GM18502 (cell line): ENCODE measurements around the gene CCSER2.
A peak's percentile ranks its signal among the peaks of the same experiment; 100 is the strongest.
"Not testable (repeated sequence)": the region's sequence is repeated elsewhere in the genome, so short reads cannot be mapped to it uniquely, and the experiment has no call there.

Experiments used
- ATAC-seq: cut with Tn5 transposase; IDR thresholded peaks from one replicate; pipeline ENCODE4 v1.9.1; 2021; ENCODE audit warnings: mild to moderate bottlenecking; ENCODE audit not compliant: unreplicated experiment, poor library complexity

Gene CCSER2

DNA sequence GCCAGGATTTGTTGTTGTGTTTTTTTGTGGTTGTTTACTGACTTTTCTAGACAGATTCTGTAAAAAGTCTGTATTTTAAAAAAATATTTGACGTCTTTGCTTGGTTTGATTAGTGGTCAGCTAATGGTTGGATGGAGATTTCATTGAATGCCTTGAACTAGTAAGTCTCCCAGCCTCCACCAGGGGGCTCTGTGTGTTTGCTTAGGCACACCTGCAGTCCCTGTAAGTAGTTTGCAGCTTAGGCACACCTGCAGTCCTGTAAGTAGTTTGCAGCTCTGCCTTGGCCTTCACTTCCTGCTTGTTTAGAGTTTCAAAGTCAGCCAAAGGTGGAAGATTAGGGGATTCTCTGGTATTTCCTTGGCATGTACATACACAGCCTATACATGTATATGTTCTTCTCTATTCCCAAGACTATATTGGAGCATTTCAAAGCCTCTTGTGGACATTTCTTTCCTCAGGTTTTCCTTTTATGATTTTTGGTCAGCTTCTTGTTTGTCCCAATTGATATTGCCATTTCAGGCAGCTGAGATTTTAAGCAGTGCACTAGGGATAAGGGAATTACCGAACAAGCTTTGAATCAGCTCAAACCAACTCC, 101.6 kb downstream of the CCSER2 start:
- ATAC-seq = peak; percentile 98

DNA sequence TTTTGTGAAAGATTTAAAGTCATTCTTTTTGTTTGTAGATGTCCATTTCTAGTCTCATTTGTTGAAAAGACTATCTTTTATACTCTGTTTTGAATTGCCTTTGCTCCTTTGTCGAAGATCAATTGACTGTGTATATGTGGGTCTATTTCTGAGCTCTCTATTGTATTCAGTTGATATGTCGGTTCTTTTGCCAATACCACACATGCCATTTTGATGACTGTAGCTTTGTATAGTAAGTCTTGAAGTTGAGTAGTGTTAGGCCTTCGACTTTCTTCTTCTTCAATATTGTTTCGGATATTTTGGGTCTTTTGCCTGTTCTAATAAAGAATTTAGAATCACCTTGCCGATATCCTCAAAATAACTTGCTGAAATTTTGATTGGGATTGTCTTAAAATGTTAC, 104.5 kb downstream of the CCSER2 start:
- ATAC-seq = no peak

DNA sequence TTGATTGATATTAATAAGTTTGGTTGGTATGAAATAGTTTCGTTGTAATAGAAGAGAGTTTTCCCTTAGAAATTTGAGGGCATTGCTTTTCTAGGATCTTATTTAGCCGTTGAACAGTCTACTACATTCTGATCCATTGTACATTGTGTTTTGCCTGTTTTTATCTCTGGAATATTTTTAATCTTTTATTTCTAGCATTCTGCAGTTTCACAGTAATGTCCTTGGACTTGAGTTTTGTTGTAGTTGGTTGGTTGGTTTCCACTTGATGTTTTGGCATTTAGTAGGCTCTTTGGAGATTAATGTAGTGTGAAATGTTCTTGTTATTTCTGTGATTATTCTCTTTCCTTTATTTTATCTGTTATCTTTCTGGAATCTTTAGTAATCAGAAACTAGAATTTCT, 112.4 kb downstream of the CCSER2 start:
- no peak for ATAC-seq

DNA sequence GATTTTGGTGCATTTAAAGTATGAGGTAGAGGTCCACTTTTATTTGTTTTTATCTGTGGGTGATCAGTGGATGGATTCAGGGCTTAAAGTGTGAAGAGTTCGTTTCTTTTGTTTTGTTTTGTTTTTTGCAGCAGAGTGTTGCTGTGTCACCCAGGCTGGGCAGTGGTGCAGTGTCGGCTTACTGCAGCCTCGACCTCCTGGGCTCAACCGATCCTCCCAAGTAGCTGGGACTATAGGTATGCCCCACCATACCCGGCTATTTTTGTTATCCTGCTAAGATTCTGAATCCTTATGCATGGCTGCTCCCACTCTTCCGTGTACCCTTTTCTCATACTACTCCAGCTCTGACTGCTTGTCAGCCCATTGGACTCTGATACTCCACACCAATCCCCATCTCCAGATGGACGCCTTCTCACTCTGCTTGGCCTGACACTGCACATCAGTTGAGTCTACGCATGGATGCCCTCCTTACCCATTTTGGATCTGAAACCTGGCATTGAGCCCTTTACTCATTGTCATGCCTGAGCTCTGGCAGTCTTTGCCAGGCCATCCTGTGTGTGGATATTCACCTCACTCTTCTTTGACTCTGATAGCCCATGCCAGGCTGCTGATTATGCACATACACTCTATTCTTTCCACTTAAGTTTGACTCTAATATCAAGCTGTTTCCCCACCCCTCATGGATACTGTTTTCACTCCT, 119.5 kb downstream of the CCSER2 start:
- ATAC-seq = no peak

DNA sequence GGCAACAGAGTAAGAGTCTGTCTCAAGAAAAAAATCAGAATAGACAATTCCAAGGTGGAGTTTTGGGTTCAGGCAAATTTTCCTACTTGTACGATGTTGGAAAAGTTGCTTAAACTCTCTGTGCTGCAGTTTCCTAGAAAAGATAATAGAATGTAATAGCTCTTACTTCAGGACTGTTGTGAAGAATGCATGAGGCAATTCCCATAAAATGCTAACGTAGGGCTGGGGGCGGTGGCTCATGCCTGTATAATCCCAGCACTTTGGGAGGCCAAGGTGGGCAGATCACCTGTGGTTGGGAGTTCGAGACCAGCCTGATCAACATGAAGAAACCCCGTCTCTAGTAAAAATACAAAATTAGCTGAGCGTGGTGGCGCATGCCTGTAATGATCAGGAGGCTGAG, 121.0 kb downstream of the CCSER2 start:
- not testable (repeated sequence) for ATAC-seq

DNA sequence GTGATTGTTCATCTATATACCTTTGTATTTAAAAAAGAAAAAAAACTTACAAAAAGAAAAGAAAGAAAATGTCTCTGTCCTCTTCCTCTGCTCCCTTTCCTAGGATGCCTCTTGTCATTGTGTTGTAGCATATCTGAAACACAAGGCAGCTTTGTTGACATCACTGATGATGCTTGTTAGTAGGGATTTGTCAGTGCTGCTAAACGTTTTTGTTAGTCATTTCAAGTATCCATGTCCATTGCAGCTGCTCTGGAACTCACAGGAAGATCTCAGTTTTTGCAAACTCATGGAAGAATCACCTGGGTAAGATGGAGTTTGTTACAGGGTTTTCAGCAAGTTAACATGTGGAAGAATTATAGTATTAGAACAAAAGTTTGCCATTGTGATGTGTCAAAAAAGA, 123.6 kb downstream of the CCSER2 start:
- ATAC-seq = no peak

DNA sequence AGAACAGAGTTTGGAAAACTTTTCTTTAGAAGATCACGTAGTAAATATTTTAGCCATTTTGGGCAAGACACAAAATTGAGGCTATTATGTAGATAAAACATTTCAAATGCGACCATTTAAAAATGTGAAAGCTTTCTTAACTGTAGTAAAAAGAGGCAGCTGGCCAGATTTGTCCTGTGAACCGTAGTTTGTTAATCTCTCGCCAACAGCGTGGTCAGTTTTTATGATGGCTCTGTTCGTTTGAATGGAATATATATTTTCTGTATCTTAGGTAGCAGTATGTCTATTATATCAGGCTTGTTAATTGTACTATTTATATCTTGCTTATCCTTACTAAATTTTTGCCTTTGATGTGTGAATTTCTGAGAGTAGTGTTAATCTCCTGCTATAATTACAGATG, 124.9 kb downstream of the CCSER2 start:
- no peak for ATAC-seq

DNA sequence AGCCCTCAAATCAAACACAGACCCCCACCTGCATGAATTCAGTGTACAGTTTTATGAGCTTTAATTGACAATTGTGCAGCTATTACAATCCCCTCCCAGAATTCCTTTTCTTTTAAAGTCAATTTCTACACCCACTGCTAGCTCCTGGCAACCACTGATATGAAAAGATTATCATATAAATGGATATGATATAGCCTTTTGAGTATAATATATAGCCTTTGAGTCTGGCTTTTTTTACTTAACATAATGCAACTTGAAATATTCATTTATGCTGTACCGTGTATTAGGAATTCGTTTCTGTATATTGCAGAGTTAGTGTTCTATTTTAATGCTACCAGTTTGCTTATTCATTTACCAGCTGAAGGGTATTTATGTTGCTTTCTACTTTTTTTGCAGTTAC, 127.7 kb downstream of the CCSER2 start:
- no peak for ATAC-seq

DNA sequence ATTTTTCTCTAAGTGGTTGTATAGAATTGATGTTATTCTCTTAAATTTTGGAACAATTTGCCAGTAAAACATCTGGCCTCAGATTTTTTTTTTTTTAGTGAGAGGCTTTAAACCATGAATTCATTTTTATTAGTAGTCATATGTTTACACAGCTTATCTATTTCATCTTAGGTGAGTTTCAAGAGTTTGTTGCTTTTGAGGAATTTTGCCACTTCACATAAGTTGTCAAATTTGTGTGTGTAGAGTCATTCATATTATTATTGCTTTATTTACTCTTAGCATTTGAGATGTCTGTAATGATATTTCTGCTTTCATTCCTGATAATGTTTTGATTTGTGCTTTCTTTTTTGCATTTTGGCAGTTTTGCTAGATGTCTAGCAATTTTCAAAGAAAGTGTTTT, 132.1 kb downstream of the CCSER2 start:
- no peak for ATAC-seq

DNA sequence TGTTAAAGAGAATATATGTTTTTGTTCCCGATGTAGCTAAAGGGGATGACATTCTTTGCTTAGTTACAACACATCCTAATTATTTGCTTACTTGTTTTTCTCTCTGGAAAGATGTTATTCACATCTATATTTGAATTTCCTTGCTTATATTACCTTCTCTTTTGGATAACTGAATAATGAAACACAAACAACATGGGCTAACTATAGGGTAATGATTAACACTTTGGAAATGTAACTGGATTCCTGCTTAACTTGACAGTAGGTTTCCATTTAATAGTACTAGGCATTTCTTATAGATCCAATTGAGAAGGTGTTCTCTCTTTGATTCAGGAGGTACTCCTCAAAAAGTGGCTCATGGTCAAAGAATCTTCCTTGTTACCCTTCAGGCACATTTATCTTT, 141.1 kb downstream of the CCSER2 start:
- ATAC-seq = no peak

DNA sequence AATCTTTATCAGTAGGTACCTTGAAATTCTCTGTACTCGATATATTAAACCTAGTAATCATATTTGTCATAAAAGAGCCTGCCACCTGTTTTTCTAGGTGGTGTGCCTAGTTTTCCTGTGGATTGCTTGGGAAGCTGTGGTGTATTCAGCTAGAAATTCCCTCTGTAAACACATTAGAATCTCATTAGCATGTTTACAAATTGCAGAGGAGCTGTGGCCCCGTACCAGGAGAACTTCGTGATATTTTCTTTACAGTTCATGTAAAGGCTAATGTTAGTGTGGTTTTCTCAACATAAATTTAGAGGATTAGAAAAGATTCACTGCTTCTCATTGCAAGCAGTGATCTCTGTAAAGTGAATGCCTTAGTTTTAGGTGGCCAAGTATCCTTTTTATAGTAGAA, 144.7 kb downstream of the CCSER2 start:
- no peak for ATAC-seq

DNA sequence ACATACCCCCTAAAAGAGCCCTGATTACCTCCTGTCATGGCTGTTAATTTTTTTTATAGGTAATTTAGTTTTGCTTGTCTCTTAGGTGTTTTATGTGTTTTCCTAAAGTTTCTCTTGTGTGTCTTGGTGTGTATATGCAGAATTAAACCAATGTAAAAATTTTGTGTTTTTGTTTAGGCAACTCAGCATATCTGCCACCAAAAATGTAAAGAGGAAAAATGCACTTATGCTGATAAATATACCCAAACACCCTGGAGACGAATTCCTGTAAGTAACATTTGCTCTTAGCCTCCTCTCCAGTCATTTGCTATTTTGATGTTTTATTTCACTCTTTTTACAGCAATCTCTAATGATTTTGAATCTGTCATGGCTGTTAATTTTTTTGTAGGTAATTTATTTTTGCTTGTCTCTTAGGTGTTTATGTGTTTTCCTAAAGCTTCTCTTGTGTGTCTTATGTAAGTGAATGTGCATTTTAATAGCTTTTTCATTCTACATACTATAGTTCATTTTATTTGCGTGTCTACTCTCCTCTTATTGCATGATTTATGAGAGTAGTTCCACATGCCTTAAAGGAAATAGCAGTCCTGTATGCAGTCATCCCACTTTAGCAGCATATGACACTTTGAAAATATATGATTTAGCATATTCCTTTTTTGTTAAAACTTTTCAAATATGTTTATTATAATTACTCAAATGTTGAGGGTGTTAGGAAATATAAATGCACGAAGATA, 149.2 kb downstream of the CCSER2 start:
- ATAC-seq = no peak

DNA sequence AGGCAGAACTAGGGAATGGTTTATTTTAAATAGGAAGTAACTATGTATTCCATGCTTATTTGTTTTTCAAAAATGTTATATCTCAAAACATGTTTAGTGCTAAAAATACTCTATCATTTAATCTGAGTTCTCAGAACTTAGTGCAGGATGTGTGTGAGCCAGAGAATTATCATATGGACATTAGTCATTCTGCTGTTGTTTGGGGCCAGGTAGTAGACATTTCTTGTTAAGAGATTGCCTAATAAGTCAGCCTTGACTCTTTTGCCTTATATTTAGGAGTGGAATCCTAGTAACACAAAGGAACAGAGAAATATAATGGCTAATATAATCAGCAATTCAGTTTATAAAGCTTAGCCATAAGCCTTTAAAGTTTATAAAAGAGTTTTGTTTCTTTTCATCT, 149.8 kb downstream of the CCSER2 start:
- ATAC-seq = no peak

DNA sequence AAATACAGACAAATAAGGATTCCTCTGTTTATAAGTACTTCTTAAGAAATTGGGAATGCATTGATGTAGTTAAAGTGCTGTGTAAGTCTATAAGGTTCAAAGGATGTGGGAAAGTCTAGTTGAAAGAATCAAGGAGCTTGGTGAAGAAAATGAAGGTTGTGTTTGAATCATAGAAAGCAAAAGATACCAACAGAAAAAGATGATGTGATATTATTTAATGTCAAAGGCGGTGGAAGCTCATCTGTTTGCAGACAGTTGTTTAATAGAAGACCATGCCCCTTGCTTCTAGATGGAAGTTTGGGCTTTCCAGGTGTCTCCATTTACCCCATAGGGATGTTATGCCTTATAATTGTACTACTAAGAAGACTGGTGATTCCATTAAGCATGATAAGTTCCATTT, 150.3 kb downstream of the CCSER2 start:
- ATAC-seq = no peak

DNA sequence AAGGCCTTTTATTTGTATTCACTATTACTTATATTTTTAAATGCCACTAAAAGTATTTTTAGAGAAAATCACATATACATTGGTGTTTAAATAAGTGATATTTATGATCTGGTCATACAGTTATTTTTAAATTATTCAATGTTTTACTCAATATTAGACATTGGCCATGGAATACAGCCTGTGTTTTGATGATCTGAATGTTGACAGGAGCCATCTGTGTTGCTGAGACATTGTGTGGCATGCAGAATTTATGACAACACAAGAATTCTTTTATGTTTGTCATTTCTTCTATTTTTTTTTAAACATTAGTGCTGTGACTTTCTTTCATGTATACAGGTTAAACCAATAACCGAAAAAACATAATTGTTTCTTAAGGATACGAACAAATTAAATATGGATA, 156.2 kb downstream of the CCSER2 start:
- no peak for ATAC-seq

DNA sequence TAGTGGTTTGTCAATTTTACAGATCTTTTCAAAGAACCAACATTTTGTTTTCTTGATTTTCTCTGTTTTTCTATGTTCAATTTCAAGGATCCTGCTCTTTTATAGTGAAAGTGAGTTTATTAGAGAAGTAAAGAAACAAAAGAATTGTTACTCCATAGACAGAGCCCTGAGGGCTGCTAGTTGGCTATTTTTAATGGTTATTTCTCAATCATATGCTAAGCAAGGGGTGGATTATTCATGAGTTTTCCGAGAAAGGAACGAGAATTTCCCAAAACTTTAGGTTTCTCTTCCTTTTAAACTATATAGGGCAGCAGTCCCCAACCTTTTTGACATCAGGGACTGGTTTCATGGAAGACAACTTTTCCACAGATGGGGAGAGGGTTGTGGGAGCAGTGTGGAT, 165.0 kb downstream of the CCSER2 start:
- ATAC-seq = no peak

DNA sequence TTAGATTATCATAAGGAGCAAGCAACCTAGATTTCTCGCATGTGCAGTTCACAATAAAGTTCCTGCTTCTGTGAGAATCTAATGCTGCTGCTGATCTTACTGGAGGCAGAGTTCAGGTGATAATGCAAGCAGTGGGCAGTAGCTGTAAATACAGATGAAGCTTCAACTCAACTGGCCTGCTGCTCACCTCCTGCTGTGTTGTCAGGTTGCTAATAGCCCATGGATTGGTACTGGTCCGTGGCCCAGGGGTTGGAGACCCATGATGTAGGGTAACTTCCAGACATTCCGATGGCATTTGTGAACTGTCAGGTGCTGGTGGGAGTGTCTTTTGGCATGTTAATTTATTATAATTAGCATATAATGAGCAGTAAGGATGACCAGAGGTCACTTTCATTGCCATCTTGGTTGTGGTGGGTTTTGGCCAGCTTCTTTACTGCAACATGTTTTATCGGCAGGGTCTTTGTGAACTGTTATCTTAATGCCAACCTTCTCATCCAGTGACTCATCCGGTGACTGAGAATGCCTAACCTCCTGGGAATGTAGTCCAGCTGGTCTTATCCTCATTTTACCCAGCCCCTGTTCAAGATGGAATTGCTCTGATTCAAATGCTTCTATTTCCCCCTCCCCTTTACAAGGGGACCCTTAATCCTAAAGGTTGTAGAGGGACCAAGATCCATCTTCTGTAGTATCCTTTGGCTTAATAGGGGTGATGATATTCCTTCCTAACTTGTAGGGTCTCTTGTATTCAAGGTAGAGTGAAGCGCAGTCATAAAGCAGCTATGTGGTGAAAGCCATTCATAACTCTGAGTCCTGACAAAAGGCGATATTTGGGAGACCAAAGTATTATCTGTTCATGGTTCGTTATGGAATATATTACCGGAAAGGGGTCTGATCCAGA, 165.8 kb downstream of the CCSER2 start:
- no peak for ATAC-seq

DNA sequence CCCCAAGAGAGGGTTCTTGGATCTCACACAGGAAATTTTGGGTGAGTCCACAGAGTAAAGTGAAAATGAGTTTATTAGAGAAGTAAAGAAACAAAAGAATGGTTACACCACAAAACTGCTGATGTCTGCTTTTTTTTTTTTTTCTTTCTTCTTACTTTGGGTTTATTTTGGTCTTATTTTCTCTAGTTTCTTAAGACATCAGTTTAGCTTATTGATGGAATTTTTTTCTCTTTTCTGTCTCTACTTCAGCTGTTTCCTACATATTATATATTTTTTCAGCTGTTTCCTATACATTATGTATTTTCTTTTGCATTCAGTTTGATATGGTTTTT, 166.4 kb downstream of the CCSER2 start:
- ATAC-seq = no peak

DNA sequence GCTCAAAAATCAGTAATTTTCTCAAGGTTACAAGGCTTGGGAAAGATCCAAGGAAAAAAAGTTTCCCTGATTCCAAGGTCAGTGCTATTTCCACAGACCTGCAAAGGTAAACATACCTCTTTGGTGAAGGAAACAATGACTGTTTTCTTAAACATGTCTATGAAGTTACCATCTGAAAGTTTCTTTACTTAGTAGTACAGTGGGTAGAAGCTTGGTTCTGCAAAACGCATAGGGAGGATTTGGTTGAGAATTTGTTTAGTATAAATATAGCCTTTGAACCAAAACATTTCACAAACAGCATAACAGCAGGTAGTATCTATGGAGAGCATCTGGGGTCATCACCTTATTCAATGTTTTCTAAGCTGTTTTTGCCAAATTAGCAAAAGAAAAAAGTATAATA, 169.6 kb downstream of the CCSER2 start:
- no peak for ATAC-seq

DNA sequence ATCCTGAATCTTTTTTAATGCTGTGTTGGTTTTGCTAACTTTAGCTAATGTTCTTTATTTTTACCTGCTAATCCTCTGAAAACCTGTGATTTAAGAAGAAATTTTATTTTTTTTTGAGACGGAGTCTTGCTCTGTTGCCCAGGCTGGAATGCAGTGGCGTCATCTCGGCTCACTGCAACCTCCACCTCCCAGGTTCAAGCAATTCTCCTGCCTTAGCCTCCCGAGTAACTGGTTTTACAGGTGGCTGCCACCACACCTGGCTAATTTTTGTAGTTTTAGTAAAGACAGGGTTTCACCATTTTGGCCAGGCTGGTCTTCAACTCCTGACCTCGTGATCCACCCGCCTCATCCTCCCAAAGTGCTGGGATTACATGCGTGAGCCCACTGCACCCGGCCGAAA, 170.7 kb downstream of the CCSER2 start:
- not testable (repeated sequence) for ATAC-seq

DNA sequence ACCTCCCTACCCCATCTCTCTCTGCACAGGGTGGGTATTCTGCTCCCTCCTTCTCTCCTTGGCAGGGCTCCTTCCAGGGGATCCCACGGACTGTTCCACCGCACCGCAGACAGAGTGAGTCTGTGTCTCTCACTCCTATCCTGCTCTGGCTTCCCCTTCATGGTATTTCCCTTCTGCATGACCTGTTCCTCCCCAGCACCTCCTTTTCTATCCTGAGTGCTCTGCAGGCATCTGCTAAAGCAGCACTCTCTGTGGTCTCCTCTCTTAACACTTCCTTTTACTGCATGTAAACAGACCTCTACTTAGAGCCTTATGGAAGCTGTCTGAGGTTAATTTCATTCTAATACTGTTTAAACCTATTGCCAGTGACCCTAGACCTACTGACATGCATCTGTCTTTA, 171.5 kb downstream of the CCSER2 start:
- ATAC-seq = peak; percentile 78
